ENCODE data around the gene SPAG9.

The SPAG9 gene

GRCh38 chr17:50938821-50939541, 181.7 kb downstream of the SPAG9 start:
- no peak for DNase-seq (ENCODE audit: low spot score)

- no peak for DNase-seq (ENCODE audit: low spot score)
These were observed 184.7 kb downstream of the SPAG9 start for GRCh38 chr17:50935996-50936266.

GRCh38 chr17:50935221-50935995, 185.3 kb downstream of the SPAG9 start:
- no peak for DNase-seq (ENCODE audit: low spot score)

- DNase-seq (ENCODE audit: low spot score): no peak
These were observed 185.9 kb downstream of the SPAG9 start for GRCh38 chr17:50934672-50935220.

GRCh38 chr17:50934161-50934560, 186.5 kb downstream of the SPAG9 start:
- no peak for DNase-seq (ENCODE audit: low spot score)

- DNase-seq (ENCODE audit: low spot score): peak; percentile 78
These were observed 189.3 kb downstream of the SPAG9 start for GRCh38 chr17:50931144-50931908.

- DNase-seq (ENCODE audit: low spot score): no peak
These were observed 192.0 kb downstream of the SPAG9 start for GRCh38 chr17:50928646-50929045.

- no peak for DNase-seq (ENCODE audit: low spot score)
These were observed 193.4 kb downstream of the SPAG9 start for GRCh38 chr17:50927287-50927686.

- no peak for DNase-seq (ENCODE audit: low spot score)
These were observed 194.1 kb downstream of the SPAG9 start for GRCh38 chr17:50926523-50926922.

- DNase-seq (ENCODE audit: low spot score): no peak
These were observed 195.3 kb downstream of the SPAG9 start for GRCh38 chr17:50925296-50925891.

GRCh38 chr17:50924800-50925199, 195.9 kb downstream of the SPAG9 start:
- no peak for DNase-seq (ENCODE audit: low spot score)

- no peak for DNase-seq (ENCODE audit: low spot score)
These were observed 196.4 kb downstream of the SPAG9 start for GRCh38 chr17:50924300-50924699.

- no peak for DNase-seq (ENCODE audit: low spot score)
These were observed 197.1 kb downstream of the SPAG9 start for GRCh38 chr17:50923611-50924010.

- no peak for DNase-seq (ENCODE audit: low spot score)
These were observed 197.8 kb downstream of the SPAG9 start for GRCh38 chr17:50922721-50923405.

- no peak for DNase-seq (ENCODE audit: low spot score)
These were observed 198.6 kb downstream of the SPAG9 start for GRCh38 chr17:50922107-50922506.

- no peak for DNase-seq (ENCODE audit: low spot score)
These were observed 199.6 kb downstream of the SPAG9 start for GRCh38 chr17:50920891-50921586.

GRCh38 chr17:50920041-50920410, 200.6 kb downstream of the SPAG9 start:
- no peak for DNase-seq (ENCODE audit: low spot score)

- no peak for DNase-seq (ENCODE audit: low spot score)
These were observed 201.2 kb downstream of the SPAG9 start for GRCh38 chr17:50919321-50920040.

- DNase-seq (ENCODE audit: low spot score): no peak
These were observed 201.8 kb downstream of the SPAG9 start for GRCh38 chr17:50918933-50919296.

- DNase-seq (ENCODE audit: low spot score): no peak
These were observed 202.4 kb downstream of the SPAG9 start for GRCh38 chr17:50918071-50918932.
